ENCODE measurements around the gene ALK. TPM values are rescaled to one million over a fixed set of nuclear protein-coding genes. Genes with fewer than 3 reads are reported as not detected.

ALK gene
- total and polyA plus RNA-seq, 12 donors: 0.09 to 1.8 (median 0.53) TPM; not detected in 1

DNA sequence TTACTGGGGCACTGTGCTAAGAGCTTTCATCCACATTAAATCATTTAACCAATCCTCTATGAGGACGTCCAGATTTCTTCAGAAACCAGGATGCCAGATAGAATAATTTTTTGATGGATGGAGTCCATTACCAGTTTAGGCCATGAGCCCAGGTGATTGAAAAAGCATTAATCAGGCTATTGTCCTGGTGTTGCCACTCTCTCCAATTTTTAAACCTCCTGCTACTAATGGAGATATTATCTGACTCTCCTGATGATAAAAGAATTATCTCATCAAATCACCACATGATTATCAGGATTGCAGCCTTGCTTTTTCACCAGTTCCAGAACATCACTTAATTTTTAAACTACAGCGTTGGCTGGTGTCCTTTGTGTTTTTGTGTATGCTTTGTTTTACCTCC lies 404.0 kb downstream of the ALK start:
- Histone ChIP-seq H3K27ac (no peak overlapping the region), H3K4me1 (replicated peaks in 1 of 2) (peaks cover 0 to 4% of the 10 kb centered on the region in 2 donors), H3K36me3 (replicated peaks in 1 of 2) (no peaks in the 10 kb centered on the region), H3K9me3 (replicated peaks in 1 of 3) (no peaks in the 10 kb centered on the region), H3K27me3 (no peaks in the 10 kb centered on the region), H3K4me3 (no peak overlapping the region)
- intact Hi-C loops (cut with DNase I): no loop called here
- no peak for DNase-seq
- TF ChIP-seq CTCF (IDR thresholded peaks at IDR 0.05) (no peak), POLR2A (IDR thresholded peaks at IDR 0.05) (no peak)
- WGBS, 4 donors: 67 to 83% (median 77%) methylated on average over 2 of the region's 2 CpGs

GRCh38 chr2:29516767-29517166 lies 404.6 kb downstream of the ALK start:
- no peak overlapping the region for H3K27ac ChIP-seq
- no peak for DNase-seq
- intact Hi-C loops (cut with DNase I): no loop called here
- TF ChIP-seq POLR2A (IDR thresholded peaks at IDR 0.05) (no peak), CTCF (IDR thresholded peaks at IDR 0.05) (no peak)
- H3K36me3 ChIP-seq (replicated peaks in 1 of 2): no peaks in the 10 kb centered on the region
- peaks cover 0 to 4% of the 10 kb centered on the region in 2 donors for H3K4me1 ChIP-seq (replicated peaks in 1 of 2)
- H3K27me3 ChIP-seq: no peaks in the 10 kb centered on the region
- 67 to 81% (median 70%) methylated on average over 2 of the region's 2 CpGs for WGBS, 4 donors
- no peak overlapping the region for H3K4me3 ChIP-seq
- H3K9me3 ChIP-seq (replicated peaks in 1 of 3): no peaks in the 10 kb centered on the region

DNA sequence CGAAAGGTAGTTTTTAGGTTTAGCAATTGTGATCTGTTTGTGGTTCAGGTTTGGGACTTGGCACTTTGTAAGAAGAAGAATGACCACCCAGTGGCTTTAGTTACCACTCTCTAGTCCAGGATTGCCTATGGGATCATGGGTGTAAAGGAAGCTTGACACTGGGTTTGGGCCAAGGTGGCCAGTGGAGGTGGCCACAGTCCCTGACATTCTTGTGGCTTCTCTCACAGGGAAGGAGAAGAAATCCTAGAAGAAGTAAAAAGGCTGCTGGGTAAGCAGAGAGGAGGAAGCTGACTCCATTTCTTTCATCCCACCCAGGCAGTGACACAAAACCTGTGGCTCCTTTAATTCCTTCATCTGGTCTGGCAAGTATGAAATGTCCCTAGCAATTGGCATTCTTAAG lies 411.5 kb downstream of the ALK start:
- no peak overlapping the region for H3K4me3 ChIP-seq
- no peak overlapping the region for H3K27ac ChIP-seq
- no peaks in the 10 kb centered on the region for H3K4me1 ChIP-seq (replicated peaks in 1 of 2)
- no peak for DNase-seq
- TF ChIP-seq CTCF (IDR thresholded peaks at IDR 0.05) (no peak), POLR2A (IDR thresholded peaks at IDR 0.05) (no peak)
- intact Hi-C loops (cut with DNase I): no loop called here
- 57 to 76% (median 74%) methylated on average over 1 of the region's 1 CpG for WGBS, 4 donors
- no peaks in the 10 kb centered on the region for H3K36me3 ChIP-seq (replicated peaks in 1 of 2)
- H3K27me3 ChIP-seq: no peaks in the 10 kb centered on the region
- H3K9me3 ChIP-seq (replicated peaks in 1 of 3): no peaks in the 10 kb centered on the region

GRCh38 chr2:29509397-29509796 lies 412.0 kb downstream of the ALK start:
- no peak overlapping the region for H3K4me3 ChIP-seq
- H3K4me1 ChIP-seq (replicated peaks in 1 of 2): no peaks in the 10 kb centered on the region
- TF ChIP-seq CTCF (IDR thresholded peaks at IDR 0.05) (no peak), POLR2A (IDR thresholded peaks at IDR 0.05) (no peak)
- intact Hi-C loops (cut with DNase I): no loop called here
- no peaks in the 10 kb centered on the region for H3K36me3 ChIP-seq (replicated peaks in 1 of 2)
- no peak for DNase-seq
- WGBS, 4 donors: 94 to 100% (median 97%) methylated on average over 1 of the region's 1 CpG
- no peaks in the 10 kb centered on the region for H3K27me3 ChIP-seq
- H3K9me3 ChIP-seq (replicated peaks in 1 of 3): no peaks in the 10 kb centered on the region
- no peak overlapping the region for H3K27ac ChIP-seq
